Trophoblast cell (in vitro differentiated cells and primary cell): ENCODE data around the gene SAMM50.

Experiments
- DNase-seq, 2 donors: peaks; one replicate each; pipeline ENCODE4 v3.0.0-alpha.2; 2016
- H2AFZ ChIP-seq: 2 replicates; pipeline ENCODE4 v1.6.1; 2013; ENCODE audit warnings: low read length, moderate library complexity, mild to moderate bottlenecking; ENCODE audit not compliant: insufficient read depth, poor library complexity
- H2AK5ac ChIP-seq: 2 replicates; pipeline ENCODE4 v1.6.1; 2013; ENCODE audit warnings: mild to moderate bottlenecking, low read length
- H2BK120ac ChIP-seq: 2 replicates; pipeline ENCODE4 v1.6.1; 2013; ENCODE audit warnings: low read length, mild to moderate bottlenecking, moderate library complexity; ENCODE audit not compliant: insufficient read depth, poor library complexity
- H2BK12ac ChIP-seq: 2 replicates; pipeline ENCODE4 v1.6.1; 2013; ENCODE audit warnings: mild to moderate bottlenecking, low read length, moderate library complexity
- H2BK5ac ChIP-seq: 2 replicates; pipeline ENCODE4 v1.6.1; 2013; ENCODE audit warnings: low read length, low read depth, moderate library complexity, mild to moderate bottlenecking; ENCODE audit not compliant: poor library complexity
- H3K14ac ChIP-seq: 2 replicates; pipeline ENCODE4 v1.6.1; 2013; ENCODE audit warnings: mild to moderate bottlenecking, low read length
- H3K18ac ChIP-seq: 2 replicates; pipeline ENCODE4 v1.6.1; 2013; ENCODE audit warnings: mild to moderate bottlenecking, low read length
- H3K23ac ChIP-seq: 2 replicates; pipeline ENCODE4 v1.6.1; 2013; ENCODE audit warnings: low read length
- H3K27ac ChIP-seq: 2 replicates; pipeline ENCODE4 v1.5.1; 2013; ENCODE audit warnings: low read depth, mild to moderate bottlenecking, inconsistent platforms, low read length, moderate library complexity
- H3K27me3 ChIP-seq: 2 replicates; pipeline ENCODE4 v1.6.1; 2013; ENCODE audit warnings: inconsistent platforms, mild to moderate bottlenecking, low read length, moderate library complexity; ENCODE audit not compliant: insufficient read depth
- H3K36me3 ChIP-seq, 2 experiments: 1 replicate in 1 of 2; 2 replicates in 1 of 2; pipeline ENCODE4 v1.6.1; 2013; ENCODE audit warnings: low read length in 2 of 2, mild to moderate bottlenecking in 2 of 2, moderate library complexity in 1 of 2; ENCODE audit not compliant: insufficient read depth in 2 of 2, control insufficient read depth in 1 of 2
- H3K4ac ChIP-seq: 2 replicates; pipeline ENCODE4 v1.6.1; 2013; ENCODE audit warnings: low read depth, mild to moderate bottlenecking, low read length, moderate library complexity
- H3K4me1 ChIP-seq, 2 experiments: 1 replicate in 1 of 2; 2 replicates in 1 of 2; pipeline ENCODE4 v1.6.1; 2013; ENCODE audit warnings: low read length in 2 of 2, mild to moderate bottlenecking in 2 of 2, moderate library complexity in 1 of 2; ENCODE audit not compliant: insufficient read depth in 2 of 2, control insufficient read depth in 1 of 2
- H3K4me2 ChIP-seq: 2 replicates; pipeline ENCODE4 v1.6.1; 2013; ENCODE audit warnings: inconsistent platforms, mild to moderate bottlenecking, low read length, moderate library complexity
- H3K4me3 ChIP-seq: 2 replicates; pipeline ENCODE4 v1.5.1; 2013; ENCODE audit warnings: mild to moderate bottlenecking, low read depth, low read length, inconsistent platforms
- H3K79me1 ChIP-seq: one replicate; pipeline ENCODE4 v1.6.1; 2013; ENCODE audit warnings: low read length
- H3K79me2 ChIP-seq: 2 replicates; pipeline ENCODE4 v1.6.1; 2013; ENCODE audit warnings: low read length, mild to moderate bottlenecking; ENCODE audit not compliant: control insufficient read depth, insufficient read depth, poor library complexity
- H3K9ac ChIP-seq: 2 replicates; pipeline ENCODE4 v1.6.1; 2013; ENCODE audit warnings: mild to moderate bottlenecking, low read length
- H3K9me3 ChIP-seq: 2 replicates; pipeline ENCODE4 v1.6.1; 2013; ENCODE audit warnings: low read depth, mild to moderate bottlenecking, control low read depth, inconsistent platforms, low read length; ENCODE audit not compliant: insufficient read depth
- H4K12ac ChIP-seq: 2 replicates; pipeline ENCODE4 v1.6.1; 2013; ENCODE audit warnings: low read depth, mild to moderate bottlenecking, low read length, moderate library complexity
- H4K8ac ChIP-seq: 2 replicates; pipeline ENCODE4 v1.6.1; 2013; ENCODE audit warnings: low read depth, mild to moderate bottlenecking, low read length, moderate library complexity
- H4K91ac ChIP-seq: one replicate; pipeline ENCODE4 v1.6.1; 2013; ENCODE audit warnings: low read depth, mild to moderate bottlenecking, low read length, moderate library complexity
- WGBS: extraction: QIAGEN DNeasy Blood & Tissue Kit; methylation state at CpG from one replicate; pipeline ENCODE4 v1.1.7; 2013; ENCODE audit warnings: missing lambda C conversion rate; ENCODE audit not compliant: insufficient read length, insufficient coverage; ENCODE audit errors: extremely low coverage; 5-methylcytosine and 5-hydroxymethylcytosine counted together

SAMM50 gene

DNA sequence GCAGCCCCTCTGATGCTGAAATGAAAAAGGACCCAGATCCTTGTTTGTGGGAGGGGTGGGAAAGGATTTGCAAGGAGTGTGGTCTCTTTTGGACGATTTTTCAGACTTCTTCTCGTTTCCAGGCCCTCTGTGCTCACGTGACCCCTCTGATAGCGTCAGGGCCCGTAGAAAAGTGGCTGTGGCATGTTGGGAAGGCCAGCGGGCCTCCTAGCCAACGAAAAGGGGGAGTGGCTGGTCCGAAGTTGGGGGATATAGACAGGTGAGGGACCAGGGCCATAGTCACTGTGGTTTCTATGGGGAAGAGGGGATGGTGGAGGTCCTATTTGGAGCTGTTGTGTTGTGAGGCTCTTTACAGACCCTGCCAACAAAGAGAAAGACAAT, 75.5 kb downstream of the SAMM50 start:
- H3K27me3 ChIP-seq = no peaks in the 10 kb centered on the region
- H4K8ac ChIP-seq = no peak overlapping the region
- no peak overlapping the region for H3K18ac ChIP-seq
- whole genome bisulfite sequencing = no CpG with 5 or more reads among the region's 8 CpGs
- H3K9me3 ChIP-seq = no peaks in the 10 kb centered on the region
- no peak overlapping the region for H2BK12ac ChIP-seq
- H2AFZ ChIP-seq = no peak overlapping the region
- H4K12ac ChIP-seq = no peak overlapping the region
- H2BK5ac ChIP-seq = no peak overlapping the region
- H3K4me2 ChIP-seq = no peak overlapping the region
- H3K4me1 ChIP-seq = peaks cover 0 to 2% of the 10 kb centered on the region in 2 experiments
- no peak overlapping the region for H3K27ac ChIP-seq
- H3K79me2 ChIP-seq = no peaks in the 10 kb centered on the region
- no peak overlapping the region for H3K4ac ChIP-seq
- no peak overlapping the region for H2AK5ac ChIP-seq
- no peak for DNase-seq
- no peak overlapping the region for H3K9ac ChIP-seq
- H3K23ac ChIP-seq = no peak overlapping the region
- H3K79me1 ChIP-seq = no peaks in the 10 kb centered on the region
- H3K14ac ChIP-seq = no peak overlapping the region
- no peak overlapping the region for H2BK120ac ChIP-seq
- H4K91ac ChIP-seq = no peak overlapping the region
- H3K36me3 ChIP-seq = no peaks in the 10 kb centered on the region
- peak overlapping the region; percentile 42 for H3K4me3 ChIP-seq

DNA sequence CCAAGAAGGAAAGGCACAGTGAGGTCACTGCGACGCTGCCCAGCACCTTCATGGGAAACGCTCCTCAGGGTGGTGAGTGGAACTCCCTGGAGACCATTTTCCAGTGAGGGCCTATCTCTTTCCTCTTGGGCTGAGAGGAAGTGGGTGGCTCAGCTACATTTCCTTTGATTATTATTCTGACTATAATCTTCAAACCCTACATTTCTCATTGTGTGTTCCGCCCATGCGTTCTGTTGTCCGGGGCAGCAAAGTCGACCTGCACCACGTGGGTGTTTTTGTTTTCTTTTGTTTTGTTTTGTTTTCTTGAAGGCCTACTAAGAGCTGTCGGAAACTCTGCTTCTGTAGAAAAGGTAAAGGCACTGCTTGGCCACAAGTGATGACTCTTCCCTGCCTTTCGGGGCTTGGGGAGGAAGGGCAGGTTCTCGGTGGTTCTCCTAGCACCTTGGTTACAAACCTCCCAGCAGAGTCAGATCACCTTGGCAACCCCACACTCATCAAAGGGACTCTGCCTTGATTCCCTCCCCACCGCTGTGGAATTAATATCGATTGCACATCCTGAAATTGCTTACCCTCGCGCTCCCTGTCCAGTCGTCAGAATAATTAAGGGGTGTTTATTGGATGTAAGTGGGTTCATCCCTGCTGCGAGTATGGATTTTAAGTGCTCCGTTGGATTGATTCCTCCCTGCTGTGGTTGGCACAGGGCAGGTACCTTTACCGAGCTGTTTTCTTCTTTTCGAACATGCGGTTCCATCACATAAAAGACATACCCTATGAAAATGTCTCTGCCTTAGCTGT, 76.1 kb downstream of the SAMM50 start:
- WGBS = no CpG with 5 or more reads among the region's 21 CpGs
- no peak overlapping the region for H3K18ac ChIP-seq

DNA sequence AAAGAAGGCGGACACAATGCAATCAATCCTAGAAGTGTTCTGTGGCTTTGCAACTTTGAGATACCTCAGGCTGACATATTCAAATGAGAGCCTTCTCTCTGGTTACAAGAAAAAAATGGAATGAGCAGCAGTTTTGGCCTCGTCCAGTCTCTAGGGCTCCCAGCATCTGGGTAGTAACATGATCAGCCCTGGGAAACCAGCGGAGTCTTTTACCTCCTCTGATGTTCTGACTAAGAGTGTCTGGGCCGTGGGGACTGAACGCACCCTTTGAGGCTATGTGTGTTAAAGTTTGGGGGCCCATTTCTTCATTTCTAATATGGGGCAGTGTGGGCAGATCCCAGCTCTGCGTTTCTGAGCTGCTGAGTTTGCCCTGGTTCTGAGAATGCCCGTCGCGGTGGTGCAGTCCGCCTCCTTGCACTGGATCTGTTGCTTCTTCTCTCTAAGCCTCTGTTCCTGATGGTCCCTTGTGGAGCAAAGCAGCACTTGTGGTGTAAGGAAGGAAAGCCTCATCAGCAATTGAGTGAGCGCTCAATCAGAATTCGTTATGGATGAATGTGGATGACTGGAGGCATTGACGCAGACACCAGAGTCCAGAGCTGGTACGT, 77.0 kb downstream of the SAMM50 start:
- H3K79me1 ChIP-seq = no peaks in the 10 kb centered on the region
- no CpG with 5 or more reads among the region's 14 CpGs for WGBS
- no peaks in the 10 kb centered on the region for H3K9me3 ChIP-seq
- H2BK12ac ChIP-seq = no peak overlapping the region
- no peak overlapping the region for H3K4ac ChIP-seq
- H3K4me2 ChIP-seq = no peak overlapping the region
- no peaks in the 10 kb centered on the region for H3K36me3 ChIP-seq
- DNase-seq = no peak
- H3K27me3 ChIP-seq = no peaks in the 10 kb centered on the region
- H3K9ac ChIP-seq = no peak overlapping the region
- H2BK120ac ChIP-seq = no peak overlapping the region
- peaks cover 0 to 2% of the 10 kb centered on the region in 2 experiments for H3K4me1 ChIP-seq
- no peak overlapping the region for H2AK5ac ChIP-seq
- no peak overlapping the region for H3K18ac ChIP-seq
- H2BK5ac ChIP-seq = no peak overlapping the region
- no peak overlapping the region for H4K8ac ChIP-seq
- no peak overlapping the region for H3K23ac ChIP-seq
- no peak overlapping the region for H3K27ac ChIP-seq
- H4K91ac ChIP-seq = no peak overlapping the region
- no peak overlapping the region for H4K12ac ChIP-seq
- H3K4me3 ChIP-seq = no peak overlapping the region
- H2AFZ ChIP-seq = no peak overlapping the region
- no peak overlapping the region for H3K14ac ChIP-seq
- H3K79me2 ChIP-seq = no peaks in the 10 kb centered on the region

More for the DNA sequence above, 76.1 kb downstream of the SAMM50 start:
- Histone ChIP-seq H4K8ac (no peak overlapping the region), H2BK120ac (no peak overlapping the region), H2BK12ac (no peak overlapping the region), H3K9me3 (no peaks in the 10 kb centered on the region), H4K91ac (no peak overlapping the region), H2AK5ac (no peak overlapping the region), H3K4me3 (no peak overlapping the region), H2BK5ac (no peak overlapping the region), H3K79me2 (no peaks in the 10 kb centered on the region), H3K4me2 (no peak overlapping the region), H3K4me1 (peaks cover 0 to 2% of the 10 kb centered on the region in 2 experiments), H3K27ac (no peak overlapping the region), H2AFZ (no peak overlapping the region), H3K4ac (no peak overlapping the region), H3K23ac (no peak overlapping the region), H3K36me3 (no peaks in the 10 kb centered on the region), H3K27me3 (no peaks in the 10 kb centered on the region), H3K9ac (no peak overlapping the region), H3K79me1 (no peaks in the 10 kb centered on the region), H4K12ac (no peak overlapping the region), H3K14ac (no peak overlapping the region)
- no peak for DNase-seq

DNA sequence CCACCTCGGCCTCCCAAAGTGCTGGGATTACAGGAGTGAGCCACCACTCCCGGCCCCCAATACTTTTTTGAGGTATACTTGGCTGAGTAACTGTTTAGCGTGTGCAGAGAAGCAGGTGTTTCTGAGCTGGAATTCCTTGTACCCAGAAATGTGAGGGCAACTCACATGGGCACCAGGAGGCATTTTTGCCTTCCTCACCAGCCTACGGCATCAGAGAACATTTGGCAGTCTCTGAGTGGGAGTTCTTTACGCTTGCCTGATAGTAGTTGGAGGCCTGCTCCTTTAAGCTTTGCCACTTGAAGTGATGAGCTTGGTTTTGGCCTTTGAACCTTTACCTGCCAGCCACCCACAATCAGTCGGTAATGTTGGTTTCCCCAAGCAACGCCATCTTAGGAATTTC, 78.0 kb downstream of the SAMM50 start:
- no peaks in the 10 kb centered on the region for H3K79me1 ChIP-seq
- no peak overlapping the region for H4K8ac ChIP-seq
- H3K9me3 ChIP-seq = no peaks in the 10 kb centered on the region
- no peak overlapping the region for H3K9ac ChIP-seq
- H3K14ac ChIP-seq = no peak overlapping the region
- no peak overlapping the region for H2AK5ac ChIP-seq
- H4K91ac ChIP-seq = no peak overlapping the region
- no peaks in the 10 kb centered on the region for H3K36me3 ChIP-seq
- no peak overlapping the region for H4K12ac ChIP-seq
- H3K4me2 ChIP-seq = no peak overlapping the region
- no peak overlapping the region for H2BK5ac ChIP-seq
- no peak overlapping the region for H3K18ac ChIP-seq
- H2BK120ac ChIP-seq = no peak overlapping the region
- no peak overlapping the region for H2AFZ ChIP-seq
- no peak overlapping the region for H2BK12ac ChIP-seq
- no peak overlapping the region for H3K23ac ChIP-seq
- no peak overlapping the region for H3K27ac ChIP-seq
- no peak for DNase-seq
- H3K4ac ChIP-seq = no peak overlapping the region
- H3K79me2 ChIP-seq = no peaks in the 10 kb centered on the region
- WGBS = no CpG with 5 or more reads among the region's 7 CpGs
- H3K4me1 ChIP-seq = peaks cover 0 to 2% of the 10 kb centered on the region in 2 experiments
- no peaks in the 10 kb centered on the region for H3K27me3 ChIP-seq
- no peak overlapping the region for H3K4me3 ChIP-seq
